GM19455 (cell line): ENCODE results near the gene SLC15A3.
A peak's percentile ranks its signal among the peaks of the same experiment; 100 is the strongest.

Experiments
- ATAC-seq: cut with Tn5 transposase; IDR thresholded peaks from one replicate; pipeline ENCODE4 v1.9.1; 2021; ENCODE audit not compliant: unreplicated experiment

Gene SLC15A3

DNA sequence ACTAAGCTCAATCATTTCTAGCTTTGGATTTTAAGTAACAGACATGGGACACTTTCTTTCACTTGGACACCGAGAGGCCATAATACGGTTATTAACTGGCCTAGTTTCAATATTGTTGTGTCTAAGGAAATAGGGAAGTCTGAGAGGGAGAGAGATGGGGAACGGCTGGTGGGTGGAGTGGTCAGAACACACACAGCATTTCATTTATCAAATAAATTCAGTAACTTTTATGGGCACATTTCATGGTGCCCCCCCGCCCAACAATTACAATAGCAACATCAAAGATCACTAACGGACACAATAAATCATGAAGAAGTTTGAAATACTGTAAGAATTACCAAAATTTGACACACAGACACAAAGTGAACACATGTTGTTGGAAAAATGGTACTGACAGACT is 56.3 kb downstream of the SLC15A3 start:
- no peak for ATAC-seq

DNA sequence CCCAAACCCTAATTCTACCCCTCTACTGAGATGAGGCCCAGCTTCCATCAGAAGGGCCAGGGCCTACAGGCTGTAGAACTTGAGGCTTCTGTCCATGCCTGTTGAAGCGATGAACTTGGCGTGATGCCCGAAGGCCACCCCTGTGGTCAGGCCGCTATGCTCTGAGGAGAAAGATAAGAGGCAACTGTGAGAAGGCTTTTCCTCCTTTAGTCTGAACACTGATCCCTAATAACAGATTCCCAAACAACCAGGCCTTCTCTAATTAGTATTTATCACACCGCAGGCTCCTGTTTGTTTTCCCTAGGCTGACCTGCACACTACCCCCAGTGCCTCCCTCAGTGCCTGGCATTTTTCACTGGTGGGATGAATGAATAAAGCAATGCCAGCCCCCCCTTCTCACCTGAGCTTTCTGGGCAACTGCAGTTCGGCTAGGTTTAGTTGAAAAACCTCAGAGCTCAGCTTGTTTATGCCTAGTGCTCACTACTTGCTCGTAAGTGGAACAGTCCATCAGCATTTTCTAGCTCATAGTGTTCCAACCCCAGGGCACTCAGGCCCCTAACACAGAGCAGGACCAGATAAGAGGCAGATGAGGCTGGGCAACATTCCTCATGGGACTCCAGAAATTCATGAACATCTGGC is 60.8 kb downstream of the SLC15A3 start:
- ATAC-seq: no peak

DNA sequence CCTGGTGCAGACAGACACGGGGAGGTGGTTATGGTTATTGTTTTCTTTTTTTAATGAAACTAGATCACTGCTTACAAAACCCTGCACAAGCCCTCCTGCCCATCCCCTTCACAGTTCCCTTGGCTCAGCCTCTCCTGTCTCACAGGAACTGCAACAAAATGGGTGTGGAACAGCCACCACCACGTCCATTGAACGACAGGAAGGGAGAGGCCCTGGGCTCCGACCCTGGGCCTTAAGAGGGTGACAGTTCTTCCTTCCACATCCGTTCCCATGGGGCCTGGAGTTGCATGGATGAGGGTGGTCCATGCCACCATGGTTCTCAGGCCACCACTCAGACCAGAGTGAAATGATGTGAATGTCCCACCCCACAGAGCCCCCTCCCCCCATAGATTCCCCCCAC is 61.3 kb downstream of the SLC15A3 start:
- ATAC-seq: no peak

DNA sequence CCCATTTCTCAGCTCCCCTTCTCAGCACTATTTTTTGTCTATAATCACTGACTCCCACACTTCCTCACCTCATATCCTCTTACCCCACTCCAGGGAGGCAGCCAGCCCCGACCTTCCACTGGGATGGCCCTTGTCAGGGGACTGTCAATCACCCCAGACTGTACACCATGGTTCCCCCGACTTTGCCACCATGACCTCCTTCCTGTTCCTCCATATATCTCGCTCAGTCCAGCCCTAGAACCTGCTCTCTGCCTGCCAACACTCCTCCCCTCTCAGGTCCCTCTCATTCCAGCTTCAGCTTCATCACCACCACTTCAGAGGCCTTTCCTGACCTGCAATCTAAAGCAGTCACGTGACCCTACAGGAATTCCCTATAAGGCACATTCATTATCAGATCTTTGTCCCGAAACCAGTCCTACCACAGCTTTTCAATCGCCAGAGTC is 62.1 kb downstream of the SLC15A3 start:
- ATAC-seq: no peak

DNA sequence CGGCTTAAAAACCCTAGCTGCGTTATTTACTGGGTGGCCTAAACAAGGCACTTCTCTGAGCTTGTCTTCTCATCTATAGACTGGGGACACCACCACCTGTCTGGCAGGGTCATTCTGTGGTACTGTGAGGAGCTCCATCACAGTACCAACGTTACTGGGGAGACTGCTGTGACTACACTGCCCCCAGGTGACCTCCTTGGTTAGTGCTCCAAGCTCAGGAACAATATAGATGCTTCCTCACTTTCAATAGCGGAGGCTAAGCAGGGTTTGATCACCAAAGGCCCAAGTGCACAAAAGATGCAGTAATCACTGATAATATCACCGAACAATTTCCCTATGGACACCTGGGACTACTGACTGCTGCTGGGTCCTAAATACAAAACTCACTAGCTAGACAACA is 64.4 kb downstream of the SLC15A3 start:
- peak; percentile 57 for ATAC-seq
